ENCODE results near the gene OR6K3.

- TF ChIP-seq POLR2AphosphoS5 (IDR thresholded peaks at IDR 0.05; ENCODE audit: low read depth, low read length) (no peak), TAF1 (IDR thresholded peaks at IDR 0.05; ENCODE audit: borderline replicate concordance, insufficient read depth, low read length) (no peak), REST (IDR thresholded peaks at IDR 0.05; ENCODE audit: insufficient read depth in 1 of 2, low read depth in 2 of 2, low read length in 2 of 2) (no peak), SIN3A (IDR thresholded peaks at IDR 0.05; ENCODE audit: borderline replicate concordance, insufficient read depth, low read length) (no peak)
These were observed 8.1 kb upstream of the OR6K3 start for GRCh38 chr1:158728510-158729225.
